Measurements from ENCODE around the gene NEURL4. TPM values are rescaled to one million over a fixed set of nuclear protein-coding genes. Genes with fewer than 3 reads are reported as not detected.

The NEURL4 gene
- total and polyA plus RNA-seq, 2 donors (not counting 3 experiments of a cell fraction or from before 2014, with no cell fraction given): 32.0 to 44.9 TPM

DNA sequence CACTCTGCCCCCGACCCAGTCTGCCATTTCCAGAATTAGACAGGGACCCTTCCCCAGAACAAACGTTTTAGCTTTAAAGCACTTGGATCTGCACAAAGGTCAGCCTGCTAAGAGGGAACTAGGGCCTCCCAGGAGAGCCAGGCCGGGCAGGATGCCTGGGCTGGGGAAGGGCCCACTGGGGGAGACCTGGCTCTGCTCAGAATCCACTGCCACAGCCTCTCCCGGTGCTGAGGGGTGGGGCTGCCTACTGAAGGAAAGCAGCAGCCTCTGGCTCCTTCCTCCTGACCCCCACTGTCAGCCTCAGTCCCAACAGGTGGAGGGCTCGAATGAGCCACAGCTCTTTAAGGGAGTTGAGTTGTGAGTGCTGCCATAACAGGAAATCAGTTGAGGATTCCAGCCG is 36.4 kb downstream of the NEURL4 start:
- H3K9me3 ChIP-seq (replicated peaks; ENCODE audit: control insufficient read depth, insufficient read depth, low read length): no peaks in the 10 kb centered on the region
- dilution Hi-C loops (cut with MboI; ENCODE audit: extremely low pct_ligation_motif_present, low sequenced_read_pairs): no loop called here
- H3K9ac ChIP-seq (replicated peaks; ENCODE audit: extremely low read depth, insufficient read depth, low read length): no peak overlapping the region
- H3K27ac ChIP-seq (ENCODE audit: insufficient read depth, low read depth, low read length): no peak overlapping the region
- ChIA-PET POLR2A (no interaction called here), CTCF (interaction anchor here (1.2 to 1.9 kb wide), 2 partner anchors 11 to 72 kb away, joined by 4 read pairs; partner anchors contain the start of gene SLC2A4)
- FAIRE-seq (no peak), DNase-seq (ENCODE audit: low read depth, low spot score) (no peak)
- no peak overlapping the region for H3K4me3 ChIP-seq (replicated peaks in 1 of 3; ENCODE audit: insufficient read depth in 1 of 3, low read depth in 1 of 3, low read length in 3 of 3)
- no peaks in the 10 kb centered on the region for H4K20me1 ChIP-seq (replicated peaks; ENCODE audit: control insufficient read depth, extremely low read depth, insufficient read depth, low read length)
- H2AFZ ChIP-seq (ENCODE audit: low read depth, low read length): no peak overlapping the region
- H3K79me2 ChIP-seq (ENCODE audit: control insufficient read depth, insufficient read depth, low read length): no peaks in the 10 kb centered on the region
- no peaks in the 10 kb centered on the region for H3K9me1 ChIP-seq (replicated peaks; ENCODE audit: control insufficient read depth, extremely low read depth, insufficient read depth, low read length)
- peaks cover 20 to 34% of the 10 kb centered on the region in 2 experiments for H3K27me3 ChIP-seq (ENCODE audit: control insufficient read depth in 2 of 2, insufficient read depth in 2 of 2, low read length in 2 of 2)
- peaks cover 8% of the 10 kb centered on the region for H3K4me1 ChIP-seq (ENCODE audit: control insufficient read depth, extremely low read depth, insufficient read depth, low read length)
- intact Hi-C loops (cut with micrococcal nuclease): no loop called here
- TF ChIP-seq MYC (IDR thresholded peaks at IDR 0.05; ENCODE audit: low read depth, low read length): no peak
- TF ChIP-seq, protein P1, sequence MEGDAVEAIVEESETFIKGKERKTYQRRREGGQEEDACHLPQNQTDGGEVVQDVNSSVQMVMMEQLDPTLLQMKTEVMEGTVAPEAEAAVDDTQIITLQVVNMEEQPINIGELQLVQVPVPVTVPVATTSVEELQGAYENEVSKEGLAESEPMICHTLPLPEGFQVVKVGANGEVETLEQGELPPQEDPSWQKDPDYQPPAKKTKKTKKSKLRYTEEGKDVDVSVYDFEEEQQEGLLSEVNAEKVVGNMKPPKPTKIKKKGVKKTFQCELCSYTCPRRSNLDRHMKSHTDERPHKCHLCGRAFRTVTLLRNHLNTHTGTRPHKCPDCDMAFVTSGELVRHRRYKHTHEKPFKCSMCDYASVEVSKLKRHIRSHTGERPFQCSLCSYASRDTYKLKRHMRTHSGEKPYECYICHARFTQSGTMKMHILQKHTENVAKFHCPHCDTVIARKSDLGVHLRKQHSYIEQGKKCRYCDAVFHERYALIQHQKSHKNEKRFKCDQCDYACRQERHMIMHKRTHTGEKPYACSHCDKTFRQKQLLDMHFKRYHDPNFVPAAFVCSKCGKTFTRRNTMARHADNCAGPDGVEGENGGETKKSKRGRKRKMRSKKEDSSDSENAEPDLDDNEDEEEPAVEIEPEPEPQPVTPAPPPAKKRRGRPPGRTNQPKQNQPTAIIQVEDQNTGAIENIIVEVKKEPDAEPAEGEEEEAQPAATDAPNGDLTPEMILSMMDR (IDR thresholded peaks at IDR 0.05; ENCODE audit: extremely low read depth in 1 of 2, insufficient read depth in 1 of 2, low read depth in 1 of 2, low read length in 2 of 2): no peak
- no peak for TF ChIP-seq JUN (IDR thresholded peaks at IDR 0.05; ENCODE audit: borderline replicate concordance, insufficient read depth, insufficient read length, low read depth)
- no peak for TF ChIP-seq POLR2A (IDR thresholded peaks at IDR 0.05; ENCODE audit: low read depth, low read length)
- no peaks in the 10 kb centered on the region for H3K36me3 ChIP-seq (ENCODE audit: control insufficient read depth in 2 of 2, extremely low read depth in 1 of 2, insufficient read depth in 2 of 2, low read length in 2 of 2)
- no peak overlapping the region for H3K4me2 ChIP-seq (ENCODE audit: insufficient read depth, low read length)
- no TSS peak for BruUV-seq (replicated peaks)

DNA sequence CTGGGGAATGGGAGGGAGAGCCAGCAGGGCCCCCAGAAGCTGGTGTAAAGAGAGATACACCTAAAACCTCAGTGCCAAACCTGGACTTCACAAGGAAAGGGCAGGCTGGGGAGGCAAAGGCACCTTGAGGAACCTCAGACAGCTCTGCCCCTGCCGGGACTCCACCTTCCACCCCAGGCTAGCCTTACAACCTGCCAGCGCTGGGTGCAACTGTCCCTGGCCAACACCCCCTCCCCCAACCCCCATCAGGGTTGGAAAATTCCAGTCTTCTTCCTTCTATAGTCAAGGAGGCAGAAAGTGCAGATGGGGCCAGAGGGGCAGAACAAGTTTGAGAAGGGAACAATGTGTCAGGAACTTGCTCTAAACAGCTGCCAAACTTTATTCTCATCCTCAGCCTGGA is 36.9 kb downstream of the NEURL4 start:
- no peaks in the 10 kb centered on the region for H3K79me2 ChIP-seq (ENCODE audit: control insufficient read depth, insufficient read depth, low read length)
- ChIA-PET CTCF (interaction anchor here (1.2 to 1.6 kb wide), 3 partner anchors 11 to 246 kb away, joined by 4 to 9 read pairs (median 5); partner anchors contain the start of gene SLC2A4), POLR2A (no interaction called here)
- H3K36me3 ChIP-seq (ENCODE audit: control insufficient read depth in 2 of 2, extremely low read depth in 1 of 2, insufficient read depth in 2 of 2, low read length in 2 of 2): no peaks in the 10 kb centered on the region
- dilution Hi-C loops (cut with MboI; ENCODE audit: extremely low pct_ligation_motif_present, low sequenced_read_pairs) (no loop called here), intact Hi-C loops (cut with micrococcal nuclease) (no loop called here)
- DNase-seq (ENCODE audit: low read depth, low spot score): no peak
- no peak overlapping the region for H2AFZ ChIP-seq (ENCODE audit: low read depth, low read length)
- no peak for FAIRE-seq
- no peaks in the 10 kb centered on the region for H3K9me1 ChIP-seq (replicated peaks; ENCODE audit: control insufficient read depth, extremely low read depth, insufficient read depth, low read length)
- no TSS peak for BruUV-seq (replicated peaks)
- no peak overlapping the region for H3K4me3 ChIP-seq (replicated peaks in 1 of 3; ENCODE audit: insufficient read depth in 1 of 3, low read depth in 1 of 3, low read length in 3 of 3)
- no peaks in the 10 kb centered on the region for H4K20me1 ChIP-seq (replicated peaks; ENCODE audit: control insufficient read depth, extremely low read depth, insufficient read depth, low read length)
- TF ChIP-seq, protein P2, sequence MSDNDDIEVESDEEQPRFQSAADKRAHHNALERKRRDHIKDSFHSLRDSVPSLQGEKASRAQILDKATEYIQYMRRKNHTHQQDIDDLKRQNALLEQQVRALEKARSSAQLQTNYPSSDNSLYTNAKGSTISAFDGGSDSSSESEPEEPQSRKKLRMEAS (IDR thresholded peaks at IDR 0.05; ENCODE audit: insufficient read depth, insufficient read length): no peak
- TF ChIP-seq POLR2A (IDR thresholded peaks at IDR 0.05; ENCODE audit: low read depth, low read length) (no peak), GATA2 (IDR thresholded peaks at IDR 0.05; ENCODE audit: insufficient read depth, insufficient read length, low read depth, low read length) (no peak)
- no peak overlapping the region for H3K9ac ChIP-seq (replicated peaks; ENCODE audit: extremely low read depth, insufficient read depth, low read length)
- peaks cover 8% of the 10 kb centered on the region for H3K4me1 ChIP-seq (ENCODE audit: control insufficient read depth, extremely low read depth, insufficient read depth, low read length)
- H3K27ac ChIP-seq (ENCODE audit: insufficient read depth, low read depth, low read length): no peak overlapping the region
- no peaks in the 10 kb centered on the region for H3K9me3 ChIP-seq (replicated peaks; ENCODE audit: control insufficient read depth, insufficient read depth, low read length)
- H3K4me2 ChIP-seq (ENCODE audit: insufficient read depth, low read length): no peak overlapping the region
- H3K27me3 ChIP-seq (ENCODE audit: control insufficient read depth in 2 of 2, insufficient read depth in 2 of 2, low read length in 2 of 2): peaks cover 20 to 37% of the 10 kb centered on the region in 2 experiments

All from endothelial cell of umbilical vein (primary cell).